HepG2 (cell line): ENCODE results near the gene CTCF. TPM values are rescaled to one million over a fixed set of nuclear protein-coding genes. Genes with fewer than 3 reads are reported as not detected.

Experiments used
- ATF7 ChIP-seq, 2 experiments: fragments of 450-650 bp in 1 of 2; sonication (generic) in 1 of 2; formaldehyde crosslinking in 1 of 2; IDR thresholded peaks; 2 replicates each; pipeline versions ENCODE4 v1.4.0 to v1.6.1; 2016 to 2020; ENCODE audit warnings: antibody characterized with exemption in 1 of 2, mild to moderate bottlenecking in 1 of 2, missing genetic modification reagents in 1 of 2
- ATM ChIP-seq: fragments of 450-650 bp; IDR thresholded peaks from 2 replicates; pipeline ENCODE4 v1.7.1; 2017; ENCODE audit warnings: mild to moderate bottlenecking, borderline replicate concordance
- FLYWCH1 ChIP-seq: sonication (generic); formaldehyde crosslinking; IDR thresholded peaks from 2 replicates; pipeline ENCODE4 v1.8.1; 2023; ENCODE audit warnings: mild to moderate bottlenecking, missing genetic modification reagents
- HDAC1 ChIP-seq: sonication (generic); formaldehyde crosslinking; IDR thresholded peaks from 2 replicates; pipeline ENCODE4 v1.5.1; 2020; ENCODE audit warnings: mild to moderate bottlenecking, missing genetic modification reagents
- MED1 ChIP-seq: sonication (generic); formaldehyde crosslinking; IDR thresholded peaks from 2 replicates; pipeline ENCODE4 v1.4.0; 2020; ENCODE audit warnings: missing genetic modification reagents
- SATB2 ChIP-seq: sonication (generic); formaldehyde crosslinking; IDR thresholded peaks from 2 replicates; pipeline ENCODE4 v1.5.0; 2020; ENCODE audit warnings: missing genetic modification reagents
- SP4 ChIP-seq: sonication (generic); formaldehyde crosslinking; IDR thresholded peaks from 2 replicates; pipeline ENCODE4 v1.8.1; 2023; ENCODE audit warnings: mild to moderate bottlenecking, missing genetic modification reagents
- ZBTB26 ChIP-seq: IDR thresholded peaks from 2 replicates; pipeline ENCODE4 v1.6.1; 2016; ENCODE audit warnings: missing compliant biosample characterization, missing genetic modification reagents, borderline replicate concordance
- ZNF232 ChIP-seq: sonication (generic); formaldehyde crosslinking; IDR thresholded peaks from 2 replicates; pipeline ENCODE4 v1.4.0; 2020; ENCODE audit warnings: missing genetic modification reagents, borderline replicate concordance
- ZNF619 ChIP-seq: sonication (generic); formaldehyde crosslinking; IDR thresholded peaks from 2 replicates; pipeline ENCODE4 v1.4.0; 2020; ENCODE audit warnings: mild to moderate bottlenecking, missing genetic modification reagents
- ZNF644 ChIP-seq: IDR thresholded peaks from 2 replicates; pipeline ENCODE4 v1.6.1; 2016; ENCODE audit warnings: low read depth
- ZNF841 ChIP-seq: sonication (generic); formaldehyde crosslinking; IDR thresholded peaks from 2 replicates; pipeline ENCODE4 v1.8.1; 2023; ENCODE audit warnings: missing genetic modification reagents, borderline replicate concordance
- polyA plus RNA-seq, 8 experiments: library from polyadenylated mRNA; depleted of rRNA in 3 of 8; stranded (reverse) in 7 of 8; unstranded in 1 of 8; fragments of >200 nt; fragmentation: Illumina TruSeq in 4 of 8; extraction: Trizol in 4 of 8; gene quantifications; 2 replicates each; pipeline versions ENCODE4 v1.2.1 to v1.2.3, GENCODE V29; 2011 to 2016; ENCODE audit warnings: low read depth in 4 of 8, missing spikeins in 1 of 8, mixed read lengths in 1 of 8; ENCODE audit not compliant: insufficient read depth in 1 of 8
- total RNA-seq, 5 experiments: library from RNA; depleted of rRNA; stranded (reverse); fragments of >200 nt; fragmentation: Illumina TruSeq; extraction: Trizol; gene quantifications; 2 replicates each; pipeline ENCODE4 v1.2.3, GENCODE V29; 2016; ENCODE audit warnings: low read depth in 1 of 5
- TF ChIP-seq, protein P1 (sequence below): sonication (generic); formaldehyde crosslinking; IDR thresholded peaks from 2 replicates; pipeline ENCODE4 v1.5.0; 2020; ENCODE audit warnings: mild to moderate bottlenecking, missing genetic modification reagents, borderline replicate concordance
- TF ChIP-seq, protein P2 (sequence below): sonication (generic); formaldehyde crosslinking; IDR thresholded peaks from 2 replicates; pipeline ENCODE4 v1.4.0; 2020; ENCODE audit warnings: mild to moderate bottlenecking, missing genetic modification reagents
- TF ChIP-seq, protein P3 (sequence below): sonication (generic); formaldehyde crosslinking; IDR thresholded peaks from 2 replicates; pipeline ENCODE4 v1.4.0; 2020; ENCODE audit warnings: mild to moderate bottlenecking, missing genetic modification reagents

CTCF gene
- total and polyA plus RNA-seq, 2 of the 13 experiments (the other 11 are each of a cell fraction or from before 2014, with no cell fraction given) = 19.5 to 37.5 TPM

DNA sequence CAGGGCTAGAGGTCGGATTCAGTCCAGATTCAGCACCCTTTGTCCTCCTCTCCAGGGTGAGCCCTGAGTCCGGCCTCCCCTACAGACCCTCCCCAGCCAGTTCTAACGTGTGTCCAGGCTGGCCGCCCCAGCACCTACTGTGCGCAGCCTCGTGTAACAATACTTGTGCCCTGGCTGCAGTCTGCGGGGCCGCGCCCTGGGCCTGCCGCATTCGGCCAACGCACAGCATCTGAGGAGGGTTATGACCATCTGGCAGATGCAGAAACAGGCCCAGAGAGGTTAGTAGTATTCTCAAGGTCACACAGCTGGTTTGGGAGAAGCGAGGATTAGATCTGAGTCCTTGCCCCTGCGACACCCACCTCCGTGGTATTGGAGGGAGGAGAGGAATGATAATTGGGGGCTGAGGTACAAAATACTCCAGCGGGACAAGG, 32.7 kb upstream of the CTCF start (continued):
- TF ChIP-seq, protein P1, sequence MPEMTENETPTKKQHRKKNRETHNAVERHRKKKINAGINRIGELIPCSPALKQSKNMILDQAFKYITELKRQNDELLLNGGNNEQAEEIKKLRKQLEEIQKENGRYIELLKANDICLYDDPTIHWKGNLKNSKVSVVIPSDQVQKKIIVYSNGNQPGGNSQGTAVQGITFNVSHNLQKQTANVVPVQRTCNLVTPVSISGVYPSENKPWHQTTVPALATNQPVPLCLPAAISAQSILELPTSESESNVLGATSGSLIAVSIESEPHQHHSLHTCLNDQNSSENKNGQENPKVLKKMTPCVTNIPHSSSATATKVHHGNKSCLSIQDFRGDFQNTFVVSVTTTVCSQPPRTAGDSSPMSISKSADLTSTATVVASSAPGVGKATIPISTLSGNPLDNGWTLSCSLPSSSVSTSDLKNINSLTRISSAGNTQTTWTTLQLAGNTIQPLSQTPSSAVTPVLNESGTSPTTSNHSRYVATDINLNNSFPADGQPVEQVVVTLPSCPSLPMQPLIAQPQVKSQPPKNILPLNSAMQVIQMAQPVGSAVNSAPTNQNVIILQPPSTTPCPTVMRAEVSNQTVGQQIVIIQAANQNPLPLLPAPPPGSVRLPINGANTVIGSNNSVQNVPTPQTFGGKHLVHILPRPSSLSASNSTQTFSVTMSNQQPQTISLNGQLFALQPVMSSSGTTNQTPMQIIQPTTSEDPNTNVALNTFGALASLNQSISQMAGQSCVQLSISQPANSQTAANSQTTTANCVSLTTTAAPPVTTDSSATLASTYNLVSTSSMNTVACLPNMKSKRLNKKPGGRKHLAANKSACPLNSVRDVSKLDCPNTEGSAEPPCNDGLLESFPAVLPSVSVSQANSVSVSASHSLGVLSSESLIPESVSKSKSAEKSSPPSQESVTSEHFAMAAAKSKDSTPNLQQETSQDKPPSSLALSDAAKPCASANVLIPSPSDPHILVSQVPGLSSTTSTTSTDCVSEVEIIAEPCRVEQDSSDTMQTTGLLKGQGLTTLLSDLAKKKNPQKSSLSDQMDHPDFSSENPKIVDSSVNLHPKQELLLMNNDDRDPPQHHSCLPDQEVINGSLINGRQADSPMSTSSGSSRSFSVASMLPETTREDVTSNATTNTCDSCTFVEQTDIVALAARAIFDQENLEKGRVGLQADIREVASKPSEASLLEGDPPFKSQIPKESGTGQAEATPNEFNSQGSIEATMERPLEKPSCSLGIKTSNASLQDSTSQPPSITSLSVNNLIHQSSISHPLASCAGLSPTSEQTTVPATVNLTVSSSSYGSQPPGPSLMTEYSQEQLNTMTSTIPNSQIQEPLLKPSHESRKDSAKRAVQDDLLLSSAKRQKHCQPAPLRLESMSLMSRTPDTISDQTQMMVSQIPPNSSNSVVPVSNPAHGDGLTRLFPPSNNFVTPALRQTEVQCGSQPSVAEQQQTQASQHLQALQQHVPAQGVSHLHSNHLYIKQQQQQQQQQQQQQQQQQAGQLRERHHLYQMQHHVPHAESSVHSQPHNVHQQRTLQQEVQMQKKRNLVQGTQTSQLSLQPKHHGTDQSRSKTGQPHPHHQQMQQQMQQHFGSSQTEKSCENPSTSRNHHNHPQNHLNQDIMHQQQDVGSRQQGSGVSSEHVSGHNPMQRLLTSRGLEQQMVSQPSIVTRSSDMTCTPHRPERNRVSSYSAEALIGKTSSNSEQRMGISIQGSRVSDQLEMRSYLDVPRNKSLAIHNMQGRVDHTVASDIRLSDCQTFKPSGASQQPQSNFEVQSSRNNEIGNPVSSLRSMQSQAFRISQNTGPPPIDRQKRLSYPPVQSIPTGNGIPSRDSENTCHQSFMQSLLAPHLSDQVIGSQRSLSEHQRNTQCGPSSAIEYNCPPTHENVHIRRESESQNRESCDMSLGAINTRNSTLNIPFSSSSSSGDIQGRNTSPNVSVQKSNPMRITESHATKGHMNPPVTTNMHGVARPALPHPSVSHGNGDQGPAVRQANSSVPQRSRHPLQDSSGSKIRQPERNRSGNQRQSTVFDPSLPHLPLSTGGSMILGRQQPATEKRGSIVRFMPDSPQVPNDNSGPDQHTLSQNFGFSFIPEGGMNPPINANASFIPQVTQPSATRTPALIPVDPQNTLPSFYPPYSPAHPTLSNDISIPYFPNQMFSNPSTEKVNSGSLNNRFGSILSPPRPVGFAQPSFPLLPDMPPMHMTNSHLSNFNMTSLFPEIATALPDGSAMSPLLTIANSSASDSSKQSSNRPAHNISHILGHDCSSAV (CRISPR knock-in tag) = no peak
- TF ChIP-seq ATM = no peak
- TF ChIP-seq, protein P2, sequence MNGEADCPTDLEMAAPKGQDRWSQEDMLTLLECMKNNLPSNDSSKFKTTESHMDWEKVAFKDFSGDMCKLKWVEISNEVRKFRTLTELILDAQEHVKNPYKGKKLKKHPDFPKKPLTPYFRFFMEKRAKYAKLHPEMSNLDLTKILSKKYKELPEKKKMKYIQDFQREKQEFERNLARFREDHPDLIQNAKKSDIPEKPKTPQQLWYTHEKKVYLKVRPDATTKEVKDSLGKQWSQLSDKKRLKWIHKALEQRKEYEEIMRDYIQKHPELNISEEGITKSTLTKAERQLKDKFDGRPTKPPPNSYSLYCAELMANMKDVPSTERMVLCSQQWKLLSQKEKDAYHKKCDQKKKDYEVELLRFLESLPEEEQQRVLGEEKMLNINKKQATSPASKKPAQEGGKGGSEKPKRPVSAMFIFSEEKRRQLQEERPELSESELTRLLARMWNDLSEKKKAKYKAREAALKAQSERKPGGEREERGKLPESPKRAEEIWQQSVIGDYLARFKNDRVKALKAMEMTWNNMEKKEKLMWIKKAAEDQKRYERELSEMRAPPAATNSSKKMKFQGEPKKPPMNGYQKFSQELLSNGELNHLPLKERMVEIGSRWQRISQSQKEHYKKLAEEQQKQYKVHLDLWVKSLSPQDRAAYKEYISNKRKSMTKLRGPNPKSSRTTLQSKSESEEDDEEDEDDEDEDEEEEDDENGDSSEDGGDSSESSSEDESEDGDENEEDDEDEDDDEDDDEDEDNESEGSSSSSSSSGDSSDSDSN (CRISPR knock-in tag) = peak; percentile 60
- no peak for TF ChIP-seq SATB2 (CRISPR knock-in tag)
- no peak for TF ChIP-seq ZNF619 (CRISPR knock-in tag)
- TF ChIP-seq ZNF232 (CRISPR knock-in tag) = no peak
- TF ChIP-seq, protein P3, sequence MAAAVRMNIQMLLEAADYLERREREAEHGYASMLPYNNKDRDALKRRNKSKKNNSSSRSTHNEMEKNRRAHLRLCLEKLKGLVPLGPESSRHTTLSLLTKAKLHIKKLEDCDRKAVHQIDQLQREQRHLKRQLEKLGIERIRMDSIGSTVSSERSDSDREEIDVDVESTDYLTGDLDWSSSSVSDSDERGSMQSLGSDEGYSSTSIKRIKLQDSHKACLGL (CRISPR knock-in tag) = no peak
- TF ChIP-seq SP4 (CRISPR knock-in tag) = no peak
- TF ChIP-seq HDAC1 = peak; percentile 19
- TF ChIP-seq MED1 (CRISPR knock-in tag) = no peak
- no peak for TF ChIP-seq ZNF644 (CRISPR knock-in tag)
- TF ChIP-seq ZNF841 (CRISPR knock-in tag) = no peak
- no peak for TF ChIP-seq ATF7 (IDR thresholded peaks at IDR 0.05)
- no peak for TF ChIP-seq ATF7 (CRISPR knock-in tag; IDR thresholded peaks at IDR 0.05)
- TF ChIP-seq ZBTB26 (CRISPR knock-in tag) = no peak
- TF ChIP-seq FLYWCH1 (CRISPR knock-in tag) = no peak
